Activated naive CD8-positive, alpha-beta T cell (primary cell): ENCODE results near the gene KCNA3.

ENCODE experiments used
- H3K27ac Mint-ChIP-seq: one replicate; pipeline ENCODE4 v1.8.0; 2021; ENCODE audit warnings: mixed read lengths
- H3K27me3 Mint-ChIP-seq: one replicate; pipeline ENCODE4 v1.8.0; 2021; ENCODE audit warnings: mixed read lengths
- H3K36me3 Mint-ChIP-seq: one replicate; pipeline ENCODE4 v1.8.0; 2021; ENCODE audit warnings: mixed read lengths
- H3K4me1 Mint-ChIP-seq: one replicate; pipeline ENCODE4 v1.8.0; 2021; ENCODE audit warnings: low read depth, mixed read lengths
- H3K4me3 Mint-ChIP-seq: one replicate; pipeline ENCODE4 v1.8.0; 2021; ENCODE audit warnings: mild to moderate bottlenecking, mixed read lengths
- H3K9me3 Mint-ChIP-seq: one replicate; pipeline ENCODE4 v1.8.0; 2021; ENCODE audit warnings: low read depth, mixed read lengths

The KCNA3 gene

GRCh38 chr1:110690709-110691365 is 16.1 kb upstream of the KCNA3 start:
- Mint-ChIP-seq H3K4me1 (peaks cover 3% of the 10 kb centered on the region), H3K9me3 (no peaks in the 10 kb centered on the region), H3K4me3 (no peak overlapping the region), H3K27me3 (no peaks in the 10 kb centered on the region), H3K36me3 (no peaks in the 10 kb centered on the region), H3K27ac (no peak overlapping the region)

GRCh38 chr1:110689868-110690267 is 15.1 kb upstream of the KCNA3 start:
- Mint-ChIP-seq H3K9me3 (no peaks in the 10 kb centered on the region), H3K4me3 (no peak overlapping the region), H3K4me1 (peaks cover 3% of the 10 kb centered on the region), H3K36me3 (no peaks in the 10 kb centered on the region), H3K27ac (no peak overlapping the region), H3K27me3 (no peaks in the 10 kb centered on the region)

GRCh38 chr1:110688514-110688913 is 13.8 kb upstream of the KCNA3 start:
- H3K9me3 Mint-ChIP-seq, result no peaks in the 10 kb centered on the region
- no peak overlapping the region for H3K4me3 Mint-ChIP-seq
- no peaks in the 10 kb centered on the region for H3K27me3 Mint-ChIP-seq
- H3K4me1 Mint-ChIP-seq, result peaks cover 3% of the 10 kb centered on the region
- H3K27ac Mint-ChIP-seq, result no peak overlapping the region
- H3K36me3 Mint-ChIP-seq, result no peaks in the 10 kb centered on the region

GRCh38 chr1:110687250-110687649 is 12.5 kb upstream of the KCNA3 start:
- no peaks in the 10 kb centered on the region for H3K9me3 Mint-ChIP-seq
- no peak overlapping the region for H3K27ac Mint-ChIP-seq
- H3K4me3 Mint-ChIP-seq, result no peak overlapping the region
- no peaks in the 10 kb centered on the region for H3K27me3 Mint-ChIP-seq
- H3K4me1 Mint-ChIP-seq, result peaks cover 3% of the 10 kb centered on the region
- no peaks in the 10 kb centered on the region for H3K36me3 Mint-ChIP-seq

- Mint-ChIP-seq H3K27me3 (no peaks in the 10 kb centered on the region), H3K9me3 (no peaks in the 10 kb centered on the region)
Observed at GRCh38 chr1:110686188-110686587, 11.4 kb upstream of the KCNA3 start.

GRCh38 chr1:110684491-110684890 is 9.8 kb upstream of the KCNA3 start:
- Mint-ChIP-seq H3K36me3 (peaks cover 8% of the 10 kb centered on the region), H3K27me3 (no peaks in the 10 kb centered on the region), H3K27ac (no peak overlapping the region), H3K9me3 (no peaks in the 10 kb centered on the region), H3K4me3 (no peak overlapping the region), H3K4me1 (peaks cover 3% of the 10 kb centered on the region)

More at GRCh38 chr1:110686188-110686587, 11.4 kb upstream of the KCNA3 start:
- peaks cover 3% of the 10 kb centered on the region for H3K4me1 Mint-ChIP-seq
- no peaks in the 10 kb centered on the region for H3K36me3 Mint-ChIP-seq
- H3K4me3 Mint-ChIP-seq, result no peak overlapping the region
- no peak overlapping the region for H3K27ac Mint-ChIP-seq

- Mint-ChIP-seq H3K27me3 (no peaks in the 10 kb centered on the region), H3K4me3 (no peak overlapping the region), H3K27ac (no peak overlapping the region), H3K4me1 (peaks cover 3% of the 10 kb centered on the region), H3K9me3 (no peaks in the 10 kb centered on the region), H3K36me3 (peaks cover 8% of the 10 kb centered on the region)
Observed at GRCh38 chr1:110682898-110683297, 8.2 kb upstream of the KCNA3 start.

- no peak overlapping the region for H3K27ac Mint-ChIP-seq
- H3K9me3 Mint-ChIP-seq, result no peaks in the 10 kb centered on the region
- peaks cover 10% of the 10 kb centered on the region for H3K4me1 Mint-ChIP-seq
- H3K36me3 Mint-ChIP-seq, result peaks cover 8% of the 10 kb centered on the region
- no peak overlapping the region for H3K4me3 Mint-ChIP-seq
- no peaks in the 10 kb centered on the region for H3K27me3 Mint-ChIP-seq
Observed at GRCh38 chr1:110680036-110680735, 5.4 kb upstream of the KCNA3 start.

GRCh38 chr1:110677526-110677925 is 2.8 kb upstream of the KCNA3 start:
- no peaks in the 10 kb centered on the region for H3K27me3 Mint-ChIP-seq
- H3K4me3 Mint-ChIP-seq, result no peak overlapping the region
- H3K4me1 Mint-ChIP-seq, result peaks cover 25% of the 10 kb centered on the region
- peaks cover 11% of the 10 kb centered on the region for H3K36me3 Mint-ChIP-seq
- H3K27ac Mint-ChIP-seq, result no peak overlapping the region
- no peaks in the 10 kb centered on the region for H3K9me3 Mint-ChIP-seq

- H3K4me1 Mint-ChIP-seq, result peaks cover 30% of the 10 kb centered on the region
- H3K4me3 Mint-ChIP-seq, result no peak overlapping the region
- no peak overlapping the region for H3K27ac Mint-ChIP-seq
- H3K9me3 Mint-ChIP-seq, result no peaks in the 10 kb centered on the region
- H3K36me3 Mint-ChIP-seq, result peaks cover 11% of the 10 kb centered on the region
- H3K27me3 Mint-ChIP-seq, result no peaks in the 10 kb centered on the region
Observed at GRCh38 chr1:110676970-110677369, 2.2 kb upstream of the KCNA3 start.

- Mint-ChIP-seq H3K27me3 (no peaks in the 10 kb centered on the region), H3K9me3 (no peaks in the 10 kb centered on the region), H3K27ac (peak overlapping the region; percentile 52), H3K36me3 (peaks cover 6% of the 10 kb centered on the region), H3K4me1 (peaks cover 47% of the 10 kb centered on the region), H3K4me3 (peak overlapping the region; percentile 66)
Observed at GRCh38 chr1:110675060-110675791, 486 bp upstream of the KCNA3 start.

GRCh38 chr1:110673805-110674336 is 869 bp downstream of the KCNA3 start:
- H3K9me3 Mint-ChIP-seq, result no peaks in the 10 kb centered on the region
- peak overlapping the region; percentile 85 for H3K27ac Mint-ChIP-seq
- H3K27me3 Mint-ChIP-seq, result no peaks in the 10 kb centered on the region
- peaks cover 3% of the 10 kb centered on the region for H3K36me3 Mint-ChIP-seq
- peaks cover 56% of the 10 kb centered on the region for H3K4me1 Mint-ChIP-seq
- H3K4me3 Mint-ChIP-seq, result peak overlapping the region; percentile 99

- Mint-ChIP-seq H3K36me3 (peaks cover 3% of the 10 kb centered on the region), H3K4me1 (peaks cover 61% of the 10 kb centered on the region), H3K9me3 (no peaks in the 10 kb centered on the region), H3K27ac (peak overlapping the region; percentile 85), H3K27me3 (no peaks in the 10 kb centered on the region), H3K4me3 (peak overlapping the region; percentile 99)
Observed at GRCh38 chr1:110673197-110673701, 1.5 kb downstream of the KCNA3 start.

GRCh38 chr1:110672753-110673108 is 2.0 kb downstream of the KCNA3 start:
- Mint-ChIP-seq H3K4me1 (peaks cover 66% of the 10 kb centered on the region), H3K4me3 (peak overlapping the region; percentile 99), H3K27me3 (no peaks in the 10 kb centered on the region), H3K9me3 (no peaks in the 10 kb centered on the region), H3K27ac (peak overlapping the region; percentile 85), H3K36me3 (peaks cover 5% of the 10 kb centered on the region)
